Measurements from ENCODE around the gene PIGO. TPM values are rescaled to one million over a fixed set of nuclear protein-coding genes. Genes with fewer than 3 reads are reported as not detected.

Gene PIGO
- total and polyA plus RNA-seq, 5 donors from 2014 or later: 18.3 to 31.5 (median 22.4) TPM

- Histone ChIP-seq H3K27me3 (ENCODE audit: control insufficient read depth, insufficient read depth, low read length) (no peaks in the 10 kb centered on the region), H3K36me3 (ENCODE audit: control insufficient read depth, insufficient read depth, low read length) (peaks cover 28% of the 10 kb centered on the region), H3K4me3 (ENCODE audit: low read depth, low read length) (no peak overlapping the region), H3K27ac (ENCODE audit: insufficient read depth, low read length, poor library complexity, severe bottlenecking) (no peak overlapping the region), H3K9me3 (ENCODE audit: control insufficient read depth in 2 of 2, low read length in 2 of 2) (no peaks in the 10 kb centered on the region), H3K4me1 (ENCODE audit: control insufficient read depth, insufficient read depth, low read length, poor library complexity, severe bottlenecking) (peaks cover 4% of the 10 kb centered on the region)
- DNase-seq (no peak), ATAC-seq (ENCODE audit: low read depth in 2 of 2) (no peak)
- Mint-ChIP-seq H3K4me3 (no peak overlapping the region), H3K4me1 (peaks cover 2 to 8% (median 3%) of the 10 kb centered on the region in 4 donors), H3K27me3 (no peaks in the 10 kb centered on the region), H3K36me3 (peaks cover 31% of the 10 kb centered on the region), H3K27ac (no peak overlapping the region), H3K9me3 (no peaks in the 10 kb centered on the region)
These were observed 11.3 kb downstream of the PIGO start for GRCh38 chr9:35085078-35085477.

GRCh38 chr9:35079426-35080341 lies 16.7 kb downstream of the PIGO start, which contains the start of gene FANCG:
Gene FANCG, minus strand, starts transcription at chr9:35079942. Its CDS starts 418 bp downstream, at chr9:35079524.
- peaks cover 21% of the 10 kb centered on the region for H3K4me1 ChIP-seq (ENCODE audit: control insufficient read depth, insufficient read depth, low read length, poor library complexity, severe bottlenecking)
- peak within 1 kb of the TSS; percentile 72 for H3K27ac ChIP-seq (ENCODE audit: insufficient read depth, low read length, poor library complexity, severe bottlenecking)
- H3K27me3 ChIP-seq (ENCODE audit: control insufficient read depth, insufficient read depth, low read length): no peaks in the 10 kb centered on the region
- no peaks in the 10 kb centered on the region for H3K9me3 ChIP-seq (ENCODE audit: control insufficient read depth in 2 of 2, low read length in 2 of 2)
- Mint-ChIP-seq H3K4me1 (peaks cover 6 to 30% (median 14%) of the 10 kb centered on the region in 4 donors), H3K27ac (peak within 1 kb of the TSS; percentile 86 to 97 (median 94)), H3K9me3 (no peaks in the 10 kb centered on the region), H3K4me3 (peak within 1 kb of the TSS; percentile 95 to 96 (median 96)), H3K27me3 (no peaks in the 10 kb centered on the region), H3K36me3 (peaks cover 5% of the 10 kb centered on the region)
- H3K4me3 ChIP-seq (ENCODE audit: low read depth, low read length): peak within 1 kb of the TSS; percentile 93
- peak; percentile 76 to 94 (median 76) for DNase-seq
- ATAC-seq (ENCODE audit: low read depth in 2 of 2): peak; percentile 93 to 94
- H3K36me3 ChIP-seq (ENCODE audit: control insufficient read depth, insufficient read depth, low read length): peaks cover 5% of the 10 kb centered on the region

GRCh38 chr9:35079041-35079425 lies 17.4 kb downstream of the PIGO start:
- Histone ChIP-seq H3K27ac (ENCODE audit: insufficient read depth, low read length, poor library complexity, severe bottlenecking) (peak overlapping the region; percentile 72), H3K27me3 (ENCODE audit: control insufficient read depth, insufficient read depth, low read length) (no peaks in the 10 kb centered on the region), H3K4me3 (ENCODE audit: low read depth, low read length) (peak overlapping the region; percentile 93), H3K4me1 (ENCODE audit: control insufficient read depth, insufficient read depth, low read length, poor library complexity, severe bottlenecking) (peaks cover 21% of the 10 kb centered on the region), H3K36me3 (ENCODE audit: control insufficient read depth, insufficient read depth, low read length) (peaks cover 8% of the 10 kb centered on the region), H3K9me3 (ENCODE audit: control insufficient read depth in 2 of 2, low read length in 2 of 2) (no peaks in the 10 kb centered on the region)
- peak in 1 of 3 donors; percentile 17 for DNase-seq
- H3K4me3 Mint-ChIP-seq: peak overlapping the region; percentile 95 to 96 (median 96)
- peaks cover 6 to 30% (median 14%) of the 10 kb centered on the region in 4 donors for H3K4me1 Mint-ChIP-seq
- H3K9me3 Mint-ChIP-seq: no peaks in the 10 kb centered on the region
- ATAC-seq (ENCODE audit: low read depth in 2 of 2): no peak
- peaks cover 5% of the 10 kb centered on the region for H3K36me3 Mint-ChIP-seq
- H3K27me3 Mint-ChIP-seq: no peaks in the 10 kb centered on the region
- H3K27ac Mint-ChIP-seq: peak overlapping the region in 2 of 3 donors; percentile 73 to 86

- H3K27me3 ChIP-seq (ENCODE audit: control insufficient read depth, insufficient read depth, low read length): no peaks in the 10 kb centered on the region
- H3K9me3 Mint-ChIP-seq: no peaks in the 10 kb centered on the region
These were observed 18.3 kb downstream of the PIGO start for GRCh38 chr9:35078066-35078465.

GRCh38 chr9:35076848-35077247 lies 19.5 kb downstream of the PIGO start:
- Histone ChIP-seq H3K4me3 (ENCODE audit: low read depth, low read length) (no peak overlapping the region), H3K27me3 (ENCODE audit: control insufficient read depth, insufficient read depth, low read length) (no peaks in the 10 kb centered on the region), H3K27ac (ENCODE audit: insufficient read depth, low read length, poor library complexity, severe bottlenecking) (no peak overlapping the region), H3K36me3 (ENCODE audit: control insufficient read depth, insufficient read depth, low read length) (peaks cover 8% of the 10 kb centered on the region), H3K9me3 (ENCODE audit: control insufficient read depth in 2 of 2, low read length in 2 of 2) (no peaks in the 10 kb centered on the region), H3K4me1 (ENCODE audit: control insufficient read depth, insufficient read depth, low read length, poor library complexity, severe bottlenecking) (peaks cover 29% of the 10 kb centered on the region)
- no peak for ATAC-seq (ENCODE audit: low read depth in 2 of 2)
- H3K27me3 Mint-ChIP-seq: no peaks in the 10 kb centered on the region
- peaks cover 6 to 43% (median 24%) of the 10 kb centered on the region in 4 donors for H3K4me1 Mint-ChIP-seq
- H3K9me3 Mint-ChIP-seq: no peaks in the 10 kb centered on the region
- no peak overlapping the region for H3K27ac Mint-ChIP-seq
- peak overlapping the region in 2 of 4 donors; percentile 47 to 96 for H3K4me3 Mint-ChIP-seq
- DNase-seq: no peak
- peaks cover 5% of the 10 kb centered on the region for H3K36me3 Mint-ChIP-seq

More at GRCh38 chr9:35078066-35078465, 18.3 kb downstream of the PIGO start:
- Histone ChIP-seq H3K27ac (ENCODE audit: insufficient read depth, low read length, poor library complexity, severe bottlenecking) (no peak overlapping the region), H3K9me3 (ENCODE audit: control insufficient read depth in 2 of 2, low read length in 2 of 2) (no peaks in the 10 kb centered on the region), H3K4me3 (ENCODE audit: low read depth, low read length) (no peak overlapping the region), H3K36me3 (ENCODE audit: control insufficient read depth, insufficient read depth, low read length) (peaks cover 8% of the 10 kb centered on the region), H3K4me1 (ENCODE audit: control insufficient read depth, insufficient read depth, low read length, poor library complexity, severe bottlenecking) (peaks cover 26% of the 10 kb centered on the region)
- ATAC-seq (ENCODE audit: low read depth in 2 of 2) (no peak), DNase-seq (no peak)
- Mint-ChIP-seq H3K27ac (peak overlapping the region in 2 of 3 donors; percentile 32 to 53), H3K36me3 (peaks cover 5% of the 10 kb centered on the region), H3K4me3 (peak overlapping the region; percentile 95 to 96 (median 96)), H3K4me1 (peaks cover 6 to 36% (median 19%) of the 10 kb centered on the region in 4 donors), H3K27me3 (no peaks in the 10 kb centered on the region)

GRCh38 chr9:35075358-35075757 lies 21.0 kb downstream of the PIGO start:
- Histone ChIP-seq H3K9me3 (ENCODE audit: control insufficient read depth in 2 of 2, low read length in 2 of 2) (no peaks in the 10 kb centered on the region), H3K36me3 (ENCODE audit: control insufficient read depth, insufficient read depth, low read length) (peaks cover 8% of the 10 kb centered on the region), H3K4me3 (ENCODE audit: low read depth, low read length) (no peak overlapping the region), H3K4me1 (ENCODE audit: control insufficient read depth, insufficient read depth, low read length, poor library complexity, severe bottlenecking) (peaks cover 40% of the 10 kb centered on the region), H3K27ac (ENCODE audit: insufficient read depth, low read length, poor library complexity, severe bottlenecking) (no peak overlapping the region), H3K27me3 (ENCODE audit: control insufficient read depth, insufficient read depth, low read length) (no peaks in the 10 kb centered on the region)
- ATAC-seq (ENCODE audit: low read depth in 2 of 2): no peak
- DNase-seq: no peak
- Mint-ChIP-seq H3K4me3 (peak overlapping the region in 1 of 4 donors; percentile 30), H3K36me3 (peaks cover 5% of the 10 kb centered on the region), H3K4me1 (peaks cover 13 to 55% (median 32%) of the 10 kb centered on the region in 4 donors), H3K27ac (no peak overlapping the region), H3K9me3 (no peaks in the 10 kb centered on the region), H3K27me3 (no peaks in the 10 kb centered on the region)

DNA sequence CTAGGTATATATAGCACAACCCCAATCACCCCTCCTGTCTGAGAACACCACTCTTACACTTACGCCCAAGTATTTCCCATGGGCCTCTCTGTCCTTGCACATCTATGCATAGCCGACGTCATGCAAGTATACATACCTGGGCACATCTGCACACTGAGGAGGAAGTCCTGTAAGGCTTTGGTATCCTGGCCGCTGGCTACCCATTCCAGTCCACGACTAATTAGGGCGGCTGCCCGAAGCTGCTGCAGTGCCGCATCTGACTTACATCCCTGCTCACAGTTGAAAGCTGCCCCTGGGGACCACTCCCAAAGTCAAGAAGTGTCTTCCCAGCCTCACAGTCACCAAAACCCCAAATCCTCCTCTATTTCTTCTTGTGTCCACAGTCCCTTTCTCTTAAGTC lies 21.6 kb downstream of the PIGO start:
- peaks cover 11% of the 10 kb centered on the region for H3K36me3 ChIP-seq (ENCODE audit: control insufficient read depth, insufficient read depth, low read length)
- no peak overlapping the region for H3K4me3 ChIP-seq (ENCODE audit: low read depth, low read length)
- Mint-ChIP-seq H3K9me3 (no peaks in the 10 kb centered on the region), H3K27ac (no peak overlapping the region), H3K4me3 (peak overlapping the region in 3 of 4 donors; percentile 4 to 64 (median 34)), H3K36me3 (peaks cover 8% of the 10 kb centered on the region), H3K4me1 (peaks cover 8 to 56% (median 33%) of the 10 kb centered on the region in 4 donors), H3K27me3 (no peaks in the 10 kb centered on the region)
- ATAC-seq (ENCODE audit: low read depth in 2 of 2) (no peak), DNase-seq (no peak)
- peaks cover 41% of the 10 kb centered on the region for H3K4me1 ChIP-seq (ENCODE audit: control insufficient read depth, insufficient read depth, low read length, poor library complexity, severe bottlenecking)
- H3K27ac ChIP-seq (ENCODE audit: insufficient read depth, low read length, poor library complexity, severe bottlenecking): no peak overlapping the region
- H3K27me3 ChIP-seq (ENCODE audit: control insufficient read depth, insufficient read depth, low read length): no peaks in the 10 kb centered on the region
- H3K9me3 ChIP-seq (ENCODE audit: control insufficient read depth in 2 of 2, low read length in 2 of 2): no peaks in the 10 kb centered on the region

Measured in CD4-positive, CD25-positive, alpha-beta regulatory T cell (primary cell).